Bronchial epithelial cell (primary cell): Measurements from ENCODE around the gene GALNT14. TPM values are rescaled to one million over a fixed set of nuclear protein-coding genes. Genes with fewer than 3 reads are reported as not detected.
"Not testable (repeated sequence)": the region's sequence is repeated elsewhere in the genome, so short reads cannot be mapped to it uniquely, and the experiment has no call there.

Source experiments
- DNase-seq: peaks from one replicate; pipeline ENCODE4 v3.0.0-alpha.2; 2010; ENCODE audit warnings: low read depth
- FAIRE-seq: peaks from 2 replicates; lab custom pipeline; 2011; peaks lifted over from hg19 to GRCh38; lab: Jason Lieb, UNC
- H3K27me3 ChIP-seq: 2 replicates; pipeline ENCODE4 v1.5.1; 2011; ENCODE audit warnings: low read length; ENCODE audit not compliant: control insufficient read depth, insufficient read depth
- H3K36me3 ChIP-seq: 2 replicates; pipeline ENCODE4 v1.5.1; 2011; ENCODE audit warnings: low read length; ENCODE audit not compliant: control insufficient read depth, insufficient read depth
- H3K4me3 ChIP-seq: 2 replicates; pipeline ENCODE4 v1.5.1; 2011; ENCODE audit warnings: mild to moderate bottlenecking, low read depth, low read length, control low read depth
- CTCF ChIP-seq: IDR thresholded peaks from 2 replicates; pipeline ENCODE4 v1.5.1; 2011; ENCODE audit warnings: mild to moderate bottlenecking, moderate library complexity, low read length, control low read depth, inconsistent platforms; ENCODE audit not compliant: insufficient read depth, severe bottlenecking
- total RNA-seq: library from RNA; depleted of rRNA; stranded (reverse); fragments of >200 nt; gene quantifications from 2 replicates; pipeline ENCODE4 v1.2.1, GENCODE V29; 2014

GALNT14 gene
- total RNA-seq, 1 donor from 2014 or later, result 12.4 TPM

- FAIRE-seq (no peak), DNase-seq (no peak)
- Histone ChIP-seq H3K4me3 (no peak overlapping the region), H3K36me3 (no peaks in the 10 kb centered on the region), H3K27me3 (no peaks in the 10 kb centered on the region)
- no peak for TF ChIP-seq CTCF
Observed at GRCh38 chr2:30910686-30911085, 227.6 kb downstream of the GALNT14 start.

GRCh38 chr2:30904437-30904836 lies 233.8 kb downstream of the GALNT14 start:
- not testable (repeated sequence) for H3K27me3 ChIP-seq, FAIRE-seq, H3K36me3 ChIP-seq, H3K4me3 ChIP-seq, DNase-seq

- no peak for FAIRE-seq
- no peak for TF ChIP-seq CTCF
- H3K27me3 ChIP-seq, result no peaks in the 10 kb centered on the region
- H3K36me3 ChIP-seq, result no peaks in the 10 kb centered on the region
- no peak overlapping the region for H3K4me3 ChIP-seq
- no peak for DNase-seq
Observed at GRCh38 chr2:30903326-30903725, 234.9 kb downstream of the GALNT14 start.

- DNase-seq, result no peak
- Histone ChIP-seq H3K4me3 (no peak overlapping the region), H3K27me3 (no peaks in the 10 kb centered on the region), H3K36me3 (no peaks in the 10 kb centered on the region)
- no peak for FAIRE-seq
- no peak for TF ChIP-seq CTCF
Observed at GRCh38 chr2:30900381-30900780, 237.9 kb downstream of the GALNT14 start.

- no peak for TF ChIP-seq CTCF
- Histone ChIP-seq H3K27me3 (no peaks in the 10 kb centered on the region), H3K4me3 (no peak overlapping the region), H3K36me3 (no peaks in the 10 kb centered on the region)
- FAIRE-seq (no peak), DNase-seq (no peak)
Observed at GRCh38 chr2:30899516-30900054, 238.7 kb downstream of the GALNT14 start.

GRCh38 chr2:30897539-30897938 lies 240.7 kb downstream of the GALNT14 start:
- Histone ChIP-seq H3K4me3 (no peak overlapping the region), H3K27me3 (no peaks in the 10 kb centered on the region), H3K36me3 (no peaks in the 10 kb centered on the region)
- DNase-seq (no peak), FAIRE-seq (no peak)
- no peak for TF ChIP-seq CTCF
